Heart right ventricle (tissue), 16 donors: Measurements from ENCODE around the gene GBX1. TPM values are rescaled to one million over a fixed set of nuclear protein-coding genes. Genes with fewer than 3 reads are reported as not detected.
A peak's percentile ranks its signal among the peaks of the same experiment; 100 is the strongest.

Experiments
- ATAC-seq, 8 donors: fragments of 200-7000 bp; cut with Tn5 transposase; one replicate each; pipeline ENCODE4 v1.9.1; 2020; ENCODE audit warnings: mild to moderate bottlenecking in 8 of 8, moderate library complexity in 8 of 8, moderate number of reproducible peaks in 1 of 8
- DNase-seq, 2 donors: peaks; one replicate each; pipeline ENCODE4 v3.0.0-alpha.2; 2020
- H3K27ac ChIP-seq, 10 donors: fragments of 200-600 bp; sonication (generic) in 2 of 10; one replicate each; pipeline versions ENCODE4 v1.5.0 to v1.8.0; 2020 to 2022; ENCODE audit warnings: mild to moderate bottlenecking in 3 of 10
- H3K27me3 ChIP-seq, 7 donors: fragments of 200-600 bp; one replicate each; pipeline ENCODE4 v1.8.0; 2021 to 2022; ENCODE audit warnings: mild to moderate bottlenecking in 2 of 7
- H3K36me3 ChIP-seq, 9 donors: fragments of 200-600 bp; sonication (generic) in 1 of 9; one replicate each; pipeline versions ENCODE4 v1.5.0 to v1.8.0; 2020 to 2022; ENCODE audit warnings: mild to moderate bottlenecking in 2 of 9
- H3K4me1 ChIP-seq, 9 donors: fragments of 200-600 bp; sonication (generic) in 1 of 9; one replicate each; pipeline versions ENCODE4 v1.5.0 to v1.8.0; 2020 to 2022; ENCODE audit warnings: mild to moderate bottlenecking in 4 of 9
- H3K4me3 ChIP-seq, 10 donors: fragments of 200-600 bp; sonication (generic) in 2 of 10; one replicate each; pipeline versions ENCODE4 v1.5.0 to v1.8.0; 2020 to 2022; ENCODE audit warnings: mild to moderate bottlenecking in 7 of 10, moderate library complexity in 2 of 10
- H3K9me3 ChIP-seq, 11 donors: fragments of 200-600 bp in 10 of 11; sonication (generic) in 2 of 11; one replicate each; pipeline versions ENCODE4 v1.5.0 to v1.8.0; 2013 to 2022; ENCODE audit warnings: mild to moderate bottlenecking in 2 of 11, control low read depth in 1 of 11, moderate library complexity in 1 of 11
- WGBS, 2 donors: extraction: QIAGEN DNeasy Blood & Tissue Kit; methylation state at CpG; one replicate each; pipeline ENCODE4 v1.1.7; 2013; ENCODE audit warnings: inconsistent platforms in 1 of 2; 5-methylcytosine and 5-hydroxymethylcytosine counted together
- intact Hi-C, 10 donors: fragments of 100-400 bp; cut with DNase I; formaldehyde crosslinking; loops; one replicate each; pipeline versions ENCODE4 v1.11.1 to v1.14.2; 2022
- polyA plus RNA-seq, 2 donors: library from polyadenylated mRNA; stranded (reverse); fragments of 200-250 nt; gene quantifications; one replicate each; pipeline ENCODE4 v1.2.3, GENCODE V29; 2013
- total RNA-seq, 10 donors: library from RNA; stranded (reverse); fragmentation: NEBNext Ultra II Directional in 3 of 10; extraction: Animal tissue kit (Norgen Biotek cat#: 25700) in 3 of 10; gene quantifications; one replicate each; pipeline versions ENCODE4 v1.2.1 to v1.2.4, GENCODE V29; 2021 to 2023
- TF ChIP-seq, protein P1 (sequence below), 9 donors: fragments of 200-600 bp; sonication (generic) in 2 of 9; IDR thresholded peaks; one replicate each; pipeline versions ENCODE4 v1.5.0 to v1.8.0; 2021 to 2022; ENCODE audit warnings: antibody characterized with exemption in 9 of 9, mild to moderate bottlenecking in 5 of 9, moderate library complexity in 1 of 9
- donor health status: Arrhythmogenic right ventricular cardiomyopathy.
- donor health status: ischemic (EF 13 %, LVEDD 7.1; RV severe dilation, severe dysfunction).
- donor health status: healthy with polysubstance abuse.
- donor health status: DM: no; HTN: yes; CAD: no.
- donor health status: DM: no; HTN: no; CAD: no.
- donor health status: ischemic (EF 25% LVEDD 6.9; RV normal size, moderate dysfunction).
- donor health status: ischemic (EF 25% LVEDD 5.7; RV mildly dilated, moderate dysfunction).
- donor health status: healthy.
- donor health status: DM: yes; HTN: yes; CAD: no.
- donor health status: Ischemic cardiomyopathy.
- donor health status: ischemic (EF 35%, LVEDD 5.7; RV mildly dilated, moderate dysfunction).
- donor health status: nonischemic (EF 11% LVEDD 7.7; RV severe dilation, severe dysfunction).
- donor health status: DM: yes; HTN: yes; CAD: no.
- donor health status: PGD.
- donor health status: ischemic (EF 29% LVEDD 5.4; RV normal size, mild dysfunction).
- donor health status: nonischemic (EF 23%, LVEDD 6.1; RV moderate dilation, normal function).

The GBX1 gene
- total and polyA plus RNA-seq, 12 donors: 0.04 to 2.0 (median 0.93) TPM; not detected in 3

DNA sequence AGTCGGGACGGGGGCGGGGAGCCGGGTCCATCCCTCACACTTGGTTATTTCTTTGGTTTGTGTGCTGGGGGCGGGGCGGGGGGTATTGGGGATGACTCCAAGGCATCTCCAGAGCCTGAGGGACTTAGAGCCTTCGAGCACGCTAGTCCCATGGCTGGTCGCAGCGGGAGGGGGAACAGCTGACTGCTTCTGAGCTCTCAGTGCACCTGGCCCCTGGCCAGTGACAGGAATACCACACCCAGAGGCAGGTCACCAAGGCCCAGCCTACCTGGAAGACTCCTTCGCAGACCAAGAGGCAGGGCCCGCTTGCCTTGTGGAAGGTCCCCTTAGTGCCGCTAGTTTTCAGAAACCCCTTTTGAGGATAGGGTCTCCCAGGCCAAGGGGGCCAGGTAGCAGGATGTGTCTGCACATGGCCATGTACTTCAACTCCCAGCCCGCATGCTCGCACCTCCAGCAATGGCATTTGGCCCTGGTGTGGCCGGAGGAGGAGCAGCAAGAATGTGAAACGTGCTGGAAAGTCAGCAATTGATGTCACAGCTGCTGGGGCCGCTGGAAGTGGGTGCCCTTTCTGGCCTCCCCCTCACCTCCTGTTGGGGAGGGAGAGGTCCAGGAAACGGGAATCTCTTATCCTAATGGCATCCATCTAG, 40.9 kb downstream of the GBX1 start:
- ATAC-seq: no peak
- H3K36me3 ChIP-seq: peaks cover 0 to 71% (median 13%) of the 10 kb centered on the region in 9 donors
- no peak for DNase-seq
- WGBS, 2 donors: 68 to 73% methylated on average over 19 of the region's 19 CpGs
- peak overlapping the region in 2 of 10 donors; percentile 63 to 65 for H3K4me3 ChIP-seq
- TF ChIP-seq, protein P1, sequence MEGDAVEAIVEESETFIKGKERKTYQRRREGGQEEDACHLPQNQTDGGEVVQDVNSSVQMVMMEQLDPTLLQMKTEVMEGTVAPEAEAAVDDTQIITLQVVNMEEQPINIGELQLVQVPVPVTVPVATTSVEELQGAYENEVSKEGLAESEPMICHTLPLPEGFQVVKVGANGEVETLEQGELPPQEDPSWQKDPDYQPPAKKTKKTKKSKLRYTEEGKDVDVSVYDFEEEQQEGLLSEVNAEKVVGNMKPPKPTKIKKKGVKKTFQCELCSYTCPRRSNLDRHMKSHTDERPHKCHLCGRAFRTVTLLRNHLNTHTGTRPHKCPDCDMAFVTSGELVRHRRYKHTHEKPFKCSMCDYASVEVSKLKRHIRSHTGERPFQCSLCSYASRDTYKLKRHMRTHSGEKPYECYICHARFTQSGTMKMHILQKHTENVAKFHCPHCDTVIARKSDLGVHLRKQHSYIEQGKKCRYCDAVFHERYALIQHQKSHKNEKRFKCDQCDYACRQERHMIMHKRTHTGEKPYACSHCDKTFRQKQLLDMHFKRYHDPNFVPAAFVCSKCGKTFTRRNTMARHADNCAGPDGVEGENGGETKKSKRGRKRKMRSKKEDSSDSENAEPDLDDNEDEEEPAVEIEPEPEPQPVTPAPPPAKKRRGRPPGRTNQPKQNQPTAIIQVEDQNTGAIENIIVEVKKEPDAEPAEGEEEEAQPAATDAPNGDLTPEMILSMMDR (IDR thresholded peaks at IDR 0.05): no peak
- H3K27me3 ChIP-seq: no peaks in the 10 kb centered on the region
- no peak overlapping the region for H3K27ac ChIP-seq
- intact Hi-C loops: loop anchor here in 6 of 10 donors (5.0 to 10.0 kb wide), 3 partner anchors 46 to 178 kb away; partner anchors contain the start of gene SMARCD3 (in 5 of the 6)
- H3K9me3 ChIP-seq: no peaks in the 10 kb centered on the region
- H3K4me1 ChIP-seq: peaks cover 3 to 28% (median 15%) of the 10 kb centered on the region in 9 donors

DNA sequence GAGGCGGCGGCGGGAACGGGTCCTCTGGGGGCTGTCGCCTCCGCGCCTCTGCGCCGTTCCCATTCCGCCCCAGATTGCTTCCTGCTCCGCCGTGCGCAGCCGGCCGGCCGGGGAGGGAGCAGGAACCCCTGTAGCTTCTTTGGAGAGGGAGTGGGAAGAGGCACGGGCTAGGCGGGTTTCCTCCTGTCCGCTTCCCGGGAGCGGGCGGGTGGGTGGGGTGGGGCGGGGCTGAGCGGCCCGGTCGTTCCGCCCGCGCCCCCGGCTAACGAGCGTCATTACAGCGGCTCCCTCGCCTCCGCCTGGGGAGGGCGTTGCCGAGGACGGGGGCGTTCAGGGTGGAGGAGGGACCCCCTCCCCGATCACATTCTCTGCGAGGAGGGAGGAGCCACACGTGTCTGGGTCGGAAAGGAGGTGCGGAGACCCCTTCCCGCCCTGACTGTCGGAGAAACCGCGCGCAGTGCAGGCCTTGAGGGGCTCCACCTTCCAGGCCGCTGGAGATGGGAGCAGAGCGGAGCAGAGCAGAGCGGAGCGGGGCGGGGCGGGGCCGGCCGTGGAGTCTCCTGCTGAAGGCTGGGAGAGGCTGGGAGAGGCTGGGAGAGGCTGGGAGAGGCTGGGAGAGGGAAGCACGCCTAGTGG, 41.5 kb downstream of the GBX1 start:
- intact Hi-C loops: loop anchor here (1.0 to 10.0 kb wide), 8 partner anchors 45 to 179 kb away; partner anchors contain the start of gene SMARCD3 (in 5 of the 10)
- no peaks in the 10 kb centered on the region for H3K27me3 ChIP-seq
- peaks cover 3 to 28% (median 15%) of the 10 kb centered on the region in 9 donors for H3K4me1 ChIP-seq
- peak overlapping the region in 5 of 10 donors; percentile 38 to 58 (median 55) for H3K27ac ChIP-seq
- no peaks in the 10 kb centered on the region for H3K9me3 ChIP-seq
- DNase-seq (no peak), ATAC-seq (peak; percentile 14 to 47 (median 38))
- WGBS, 2 donors: 7 to 14% methylated on average over 53 to 58 of the region's 58 CpGs
- H3K4me3 ChIP-seq: peak overlapping the region in 9 of 10 donors; percentile 23 to 65 (median 59)
- TF ChIP-seq, protein P1 (IDR thresholded peaks at IDR 0.05): no peak
- peaks cover 0 to 72% (median 14%) of the 10 kb centered on the region in 9 donors for H3K36me3 ChIP-seq

DNA sequence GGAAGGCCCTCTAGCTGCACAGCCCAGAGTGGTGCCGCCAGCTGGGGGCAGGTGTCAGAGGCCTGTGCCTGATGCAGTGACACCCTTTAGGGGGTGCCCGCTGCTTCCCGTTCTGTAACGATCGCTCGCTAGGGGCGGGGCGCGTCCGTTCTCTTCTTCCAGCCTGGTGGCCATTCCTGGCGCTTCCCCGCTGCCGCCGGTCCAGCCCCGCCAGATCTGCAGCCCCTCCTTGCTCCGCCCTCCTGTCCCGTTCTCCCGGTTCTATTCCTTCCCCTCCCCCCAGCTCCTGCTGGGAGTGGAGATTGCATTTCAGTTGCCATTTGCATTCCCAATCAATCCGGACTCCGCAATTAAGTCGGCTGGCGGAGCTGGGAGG, 42.0 kb downstream of the GBX1 start:
- TF ChIP-seq, protein P1 (IDR thresholded peaks at IDR 0.05): peak in 7 of 9 donors; percentile 4 to 52 (median 40)
- peak overlapping the region in 9 of 10 donors; percentile 23 to 65 (median 59) for H3K4me3 ChIP-seq
- H3K9me3 ChIP-seq: no peaks in the 10 kb centered on the region
- peak; percentile 41 to 71 (median 60) for ATAC-seq
- H3K27me3 ChIP-seq: no peaks in the 10 kb centered on the region
- intact Hi-C loops: loop anchor here (1.0 to 10.0 kb wide), 8 partner anchors 46 to 179 kb away; partner anchors contain the start of gene SMARCD3 (in 5 of the 10)
- 1 to 17% methylated on average over 22 of the region's 22 CpGs for WGBS, 2 donors
- peaks cover 0 to 72% (median 19%) of the 10 kb centered on the region in 9 donors for H3K36me3 ChIP-seq
- peak overlapping the region in 5 of 10 donors; percentile 38 to 58 (median 55) for H3K27ac ChIP-seq
- H3K4me1 ChIP-seq: peaks cover 3 to 28% (median 15%) of the 10 kb centered on the region in 9 donors
- DNase-seq: peak; percentile 50 to 66

DNA sequence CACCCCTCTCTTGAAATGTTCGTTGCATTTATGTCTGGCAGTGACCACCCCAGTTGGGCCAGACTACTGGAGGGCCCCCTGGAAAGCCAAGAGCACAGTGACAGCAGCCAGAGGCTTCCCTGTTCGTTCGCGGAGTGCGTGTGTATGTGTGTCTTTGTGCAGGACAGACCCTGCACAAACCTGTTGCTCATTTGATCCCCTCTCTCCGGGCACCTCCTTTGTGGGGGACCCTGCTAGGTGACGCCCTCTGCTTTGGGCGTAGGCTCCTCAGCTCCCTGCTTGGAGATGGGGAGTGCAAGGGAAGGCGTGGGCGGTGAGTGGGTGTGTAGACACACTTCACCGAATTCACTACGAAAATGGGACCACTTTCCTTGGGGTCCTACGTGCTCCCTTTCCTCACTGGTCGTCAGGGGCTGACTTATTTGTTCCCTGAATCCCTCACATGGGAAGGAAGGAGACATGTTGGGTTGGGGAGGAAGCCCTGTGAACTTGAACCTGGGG, 42.5 kb downstream of the GBX1 start:
- Histone ChIP-seq H3K36me3 (peaks cover 0 to 72% (median 24%) of the 10 kb centered on the region in 9 donors), H3K27me3 (no peaks in the 10 kb centered on the region), H3K4me1 (peaks cover 3 to 28% (median 15%) of the 10 kb centered on the region in 9 donors), H3K9me3 (no peaks in the 10 kb centered on the region), H3K27ac (peak overlapping the region in 2 of 10 donors; percentile 38 to 58), H3K4me3 (peak overlapping the region in 7 of 10 donors; percentile 52 to 65 (median 61))
- intact Hi-C loops: loop anchor here (1.0 to 10.0 kb wide), 12 partner anchors 46 to 180 kb away; partner anchors contain the start of genes SMARCD3 (in 5 of the 10) and ABCF2 (in 2 of the 10)
- TF ChIP-seq, protein P1 (IDR thresholded peaks at IDR 0.05): no peak
- no peak for ATAC-seq
- 85 to 93% methylated on average over 14 of the region's 14 CpGs for WGBS, 2 donors
- DNase-seq: no peak
